Activated T-helper 1 cell treated with anti-CD3 and anti-CD28 coated beads, Interleukin-2, amount 50 U/mL, for 16 hours (primary cell): ENCODE data around the gene DIDO1.
"Not testable (repeated sequence)": the region's sequence is repeated elsewhere in the genome, so short reads cannot be mapped to it uniquely, and the experiment has no call there.

Experiments used
- DNase-seq, 2 donors: peaks; one replicate each; pipeline ENCODE4 v3.0.0-alpha.2; 2020; ENCODE audit warnings: low read depth in 1 of 2, low spot score in 1 of 2

DIDO1 gene

GRCh38 chr20:62856931-62857619, 69.2 kb downstream of the DIDO1 start:
- DNase-seq = no peak

GRCh38 chr20:62855120-62855519, 71.2 kb downstream of the DIDO1 start:
- no peak for DNase-seq

GRCh38 chr20:62854121-62854520, 72.2 kb downstream of the DIDO1 start:
- DNase-seq = no peak

DNA sequence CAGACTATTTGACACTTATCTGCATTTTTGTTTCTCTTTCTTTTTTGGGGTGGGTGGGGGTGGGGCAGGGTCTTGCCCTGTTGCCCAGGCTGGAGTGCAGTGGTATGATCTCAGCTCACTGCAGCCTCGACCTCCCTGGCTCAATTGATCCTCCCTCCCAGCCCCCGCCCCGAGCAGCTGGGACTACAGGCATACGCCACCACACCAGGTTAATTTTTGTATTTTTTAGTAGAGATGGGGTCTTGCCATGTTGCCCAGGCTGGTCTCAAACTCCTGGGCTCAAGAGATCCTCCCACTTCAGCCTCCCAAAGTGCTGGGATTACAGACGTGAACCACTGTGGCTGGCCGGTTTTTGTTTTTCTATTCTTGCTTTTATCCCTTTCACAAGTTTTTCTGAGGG, 73.0 kb downstream of the DIDO1 start:
- not testable (repeated sequence) for DNase-seq

DNA sequence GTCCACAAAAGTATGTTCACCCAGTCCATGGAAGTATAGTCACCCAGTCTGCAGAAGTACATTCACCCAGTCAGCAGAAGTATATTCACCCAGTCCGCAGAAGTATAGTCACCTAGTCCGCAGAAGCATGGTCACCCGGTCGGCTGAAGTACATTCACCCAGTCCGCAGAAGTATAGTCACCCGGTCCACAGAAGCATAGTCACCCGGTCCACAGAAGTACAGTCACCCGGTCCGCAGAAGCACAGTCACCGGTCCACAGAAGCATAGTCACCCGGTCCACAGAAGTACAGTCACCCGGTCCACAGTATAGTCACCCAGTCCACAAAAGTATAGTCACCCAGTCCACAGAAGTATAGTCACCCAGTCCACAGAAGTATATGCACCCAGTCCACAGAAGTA, 73.5 kb downstream of the DIDO1 start:
- DNase-seq = no peak

GRCh38 chr20:62852196-62852595, 74.1 kb downstream of the DIDO1 start:
- no peak for DNase-seq

DNA sequence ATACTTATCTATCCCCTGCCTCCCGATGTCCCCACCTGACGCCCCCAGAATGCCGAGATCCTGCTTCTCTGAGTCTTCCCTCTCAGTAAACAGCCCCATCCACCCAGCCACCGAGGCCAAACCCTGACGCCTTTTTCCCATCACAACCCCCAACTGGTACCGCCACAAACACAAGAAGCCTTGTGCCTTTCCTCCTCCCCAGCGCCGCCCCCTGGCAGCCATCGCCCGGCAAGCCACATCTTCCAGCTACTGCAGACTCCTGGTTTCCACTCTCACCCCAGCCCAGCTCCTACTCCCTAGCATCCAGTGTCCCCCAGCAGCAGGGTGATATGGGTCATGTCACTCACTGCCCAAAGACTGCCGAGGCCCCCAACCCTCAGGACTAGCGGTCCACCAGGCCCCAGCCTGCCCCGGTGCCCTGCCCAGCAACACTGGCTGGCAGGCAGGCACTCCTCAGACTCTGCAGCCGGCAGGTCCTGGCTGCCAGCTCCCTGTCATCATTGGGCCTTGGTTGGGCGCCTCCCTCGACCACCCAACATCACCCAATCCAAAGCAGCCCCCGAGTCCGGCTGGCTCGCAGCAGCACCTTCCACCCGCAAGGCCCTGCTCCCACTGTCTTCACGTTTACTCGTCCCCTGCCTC, 75.9 kb downstream of the DIDO1 start:
- no peak for DNase-seq

- DNase-seq = no peak
Measured at GRCh38 chr20:62849431-62849830, 76.9 kb downstream of the DIDO1 start.

DNA sequence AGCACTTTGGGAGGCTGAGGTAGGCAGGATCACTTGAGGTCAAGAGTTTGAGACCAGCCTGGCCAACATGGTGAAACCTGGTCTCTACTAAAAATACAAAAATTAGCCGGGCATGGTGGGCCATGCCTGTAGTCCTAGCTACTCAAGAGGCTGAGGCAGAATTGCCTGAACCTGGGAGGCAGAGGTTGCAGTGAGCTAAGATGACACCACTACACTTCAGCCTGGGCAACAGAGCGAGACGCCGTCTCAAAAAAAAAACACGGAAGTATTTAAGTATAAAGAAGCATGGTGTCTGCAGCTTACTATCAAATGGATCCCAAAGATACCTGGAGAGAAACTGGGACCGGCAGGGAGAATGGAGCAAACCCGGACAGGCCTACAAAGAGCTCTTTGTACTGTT, 77.4 kb downstream of the DIDO1 start:
- DNase-seq = not testable (repeated sequence)

DNA sequence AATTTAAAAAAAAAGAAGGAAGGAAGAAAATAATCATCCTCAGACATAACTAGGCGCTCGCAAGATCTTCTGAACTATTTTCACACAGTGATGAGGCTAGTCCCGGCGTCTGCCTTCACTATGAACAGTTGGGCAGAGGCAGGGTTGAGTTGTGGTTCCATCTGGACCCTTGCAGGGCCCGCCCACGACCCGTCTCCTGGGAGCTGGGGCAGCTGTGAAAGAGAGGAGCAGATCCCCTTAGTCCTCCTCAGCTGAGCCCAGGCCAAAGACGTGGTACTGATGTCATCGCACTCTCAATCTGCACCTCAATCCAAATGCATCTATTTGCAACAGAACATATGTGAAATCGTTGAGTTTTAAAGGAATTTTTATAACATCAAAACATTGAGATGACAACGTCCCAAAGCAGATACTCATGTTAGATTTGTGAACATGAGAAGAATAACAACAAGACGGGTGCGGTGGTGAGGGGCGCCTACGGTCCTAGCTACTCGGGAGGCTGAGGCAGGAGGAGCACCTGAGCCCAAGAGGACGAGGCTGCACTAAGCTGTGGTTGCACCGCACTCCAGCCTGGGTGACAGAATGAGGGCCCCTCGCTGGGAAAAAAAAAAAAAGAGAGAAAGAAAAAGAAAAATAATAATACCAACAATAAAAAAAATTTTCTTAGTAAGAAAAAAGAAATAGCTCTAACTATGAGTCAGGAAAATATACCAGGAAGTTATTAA, 80.0 kb downstream of the DIDO1 start:
- no peak for DNase-seq

GRCh38 chr20:62845416-62846160, 80.7 kb downstream of the DIDO1 start:
- DNase-seq = no peak

DNA sequence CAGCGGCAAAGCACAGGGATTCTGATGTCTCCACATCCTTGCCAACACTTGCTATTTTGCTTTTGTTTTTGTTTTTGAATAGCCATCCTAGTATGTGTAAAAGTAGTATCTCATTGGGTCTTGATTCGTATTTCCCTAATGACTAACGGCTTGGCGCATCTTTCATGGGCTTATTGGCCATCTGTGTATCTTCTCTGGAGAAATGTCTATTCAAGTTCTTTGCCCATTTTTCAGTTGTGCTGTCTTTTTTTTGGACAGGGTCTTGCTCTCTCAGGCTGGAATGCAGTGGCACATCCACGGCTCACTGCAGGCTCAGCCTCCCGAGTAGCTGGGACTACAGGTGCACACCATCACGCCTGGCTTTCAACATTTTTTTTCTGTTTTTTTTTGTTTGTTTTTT, 82.1 kb downstream of the DIDO1 start:
- DNase-seq = no peak

DNA sequence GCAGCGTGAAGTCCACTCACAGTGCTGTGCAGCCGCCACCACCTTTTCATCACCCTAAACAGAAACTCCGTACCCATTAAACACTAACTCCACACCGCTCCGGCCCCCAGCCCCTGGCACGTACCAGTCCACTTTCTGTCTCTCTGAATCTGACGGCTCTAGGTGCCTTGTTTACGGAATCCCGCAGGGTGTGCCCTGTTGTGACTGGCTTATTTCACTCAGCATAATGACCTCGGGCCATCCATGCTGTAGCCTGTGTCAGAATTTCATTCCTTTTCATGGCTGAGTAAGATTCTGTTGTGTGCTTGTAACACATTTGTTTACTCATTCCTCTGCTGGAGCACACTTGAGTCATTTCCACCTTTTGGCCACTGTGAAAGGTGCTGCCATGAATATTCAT, 82.6 kb downstream of the DIDO1 start:
- DNase-seq = no peak

DNA sequence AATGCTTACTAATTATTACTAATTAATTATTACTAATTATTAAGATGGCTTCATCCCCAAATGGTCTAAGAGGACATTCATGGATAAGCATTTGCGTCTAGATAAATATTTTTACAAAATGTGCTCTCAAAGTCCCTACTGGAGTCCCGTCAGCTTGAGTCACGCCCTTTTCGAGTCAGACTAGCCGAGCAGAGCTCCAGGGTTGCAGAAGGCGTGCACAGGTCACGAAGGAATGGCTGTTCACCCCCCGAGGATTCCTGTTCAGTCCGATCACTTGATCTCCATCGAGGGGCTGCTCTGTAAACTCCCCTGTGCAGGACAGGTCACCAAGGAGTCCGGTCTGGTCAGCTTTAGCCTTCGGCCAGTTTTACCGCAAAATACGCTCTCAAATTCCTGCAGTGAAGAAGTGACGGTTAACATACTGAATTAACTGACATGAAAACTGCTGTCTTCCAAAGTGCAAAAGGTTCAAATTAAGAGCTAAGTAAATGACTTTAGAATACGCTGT, 84.5 kb downstream of the DIDO1 start:
- no peak for DNase-seq

DNA sequence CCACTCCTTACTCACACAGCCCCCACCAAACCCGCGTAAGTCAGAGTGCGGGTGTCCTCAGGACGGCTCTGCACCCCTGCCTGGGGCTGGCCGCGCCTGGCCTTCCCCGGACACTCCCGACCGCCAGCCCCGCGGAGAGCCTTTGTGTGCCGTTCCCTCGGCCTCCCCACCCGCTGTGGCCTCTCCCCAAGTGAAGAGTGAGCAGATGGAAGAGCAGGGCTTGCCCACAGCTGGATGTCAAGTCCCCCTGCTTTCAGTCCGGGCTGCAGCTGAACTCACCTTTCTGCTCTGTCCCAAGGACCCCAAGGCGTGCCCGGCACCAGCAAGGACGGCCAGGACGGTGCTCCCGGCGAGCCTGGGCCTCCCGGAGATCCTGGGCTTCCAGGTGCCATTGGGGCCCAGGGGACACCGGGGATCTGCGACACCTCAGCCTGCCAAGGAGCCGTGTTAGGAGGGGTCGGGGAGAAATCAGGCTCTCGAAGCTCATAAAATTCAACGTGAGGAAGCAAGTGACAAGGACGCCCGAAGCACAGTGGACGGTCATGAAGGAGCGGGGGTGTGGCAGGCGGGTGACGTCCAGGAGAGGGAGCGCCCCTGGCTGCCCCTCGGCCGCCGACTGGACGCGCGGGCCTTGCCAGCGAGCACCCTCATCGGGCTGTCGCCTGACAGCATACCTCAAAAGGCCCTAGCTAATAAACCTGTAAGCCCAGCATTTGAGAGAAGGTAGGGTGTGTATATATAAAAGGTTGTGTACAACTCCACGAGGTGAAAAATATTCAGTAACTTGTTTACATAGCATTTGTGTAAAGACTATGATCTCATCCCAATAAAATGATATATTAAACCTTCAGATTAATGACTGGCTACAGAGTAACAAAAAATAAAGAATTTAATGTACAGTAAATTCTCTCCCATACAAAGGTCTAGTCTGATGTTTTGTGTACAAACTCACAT, 85.8 kb downstream of the DIDO1 start:
- no peak for DNase-seq

DNA sequence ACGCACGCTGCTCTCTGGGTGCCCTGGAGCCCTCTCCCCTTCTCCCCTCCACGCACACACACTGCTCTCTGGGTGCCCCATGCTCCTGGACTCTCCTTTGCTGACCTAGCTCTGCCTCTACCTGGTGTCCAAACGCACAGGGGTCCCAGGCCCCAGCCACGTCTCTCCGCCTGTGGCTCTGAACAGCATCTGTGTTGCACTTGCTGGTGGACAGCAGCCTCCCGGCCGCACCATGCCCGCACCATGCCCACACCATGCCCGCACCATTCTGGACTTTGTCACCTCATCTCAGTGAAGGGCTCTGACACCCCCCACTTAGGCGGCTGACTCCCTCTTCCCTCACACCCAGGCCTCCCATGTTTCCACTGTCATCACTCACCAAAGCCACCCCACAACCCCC, 86.5 kb downstream of the DIDO1 start:
- DNase-seq = no peak

DNA sequence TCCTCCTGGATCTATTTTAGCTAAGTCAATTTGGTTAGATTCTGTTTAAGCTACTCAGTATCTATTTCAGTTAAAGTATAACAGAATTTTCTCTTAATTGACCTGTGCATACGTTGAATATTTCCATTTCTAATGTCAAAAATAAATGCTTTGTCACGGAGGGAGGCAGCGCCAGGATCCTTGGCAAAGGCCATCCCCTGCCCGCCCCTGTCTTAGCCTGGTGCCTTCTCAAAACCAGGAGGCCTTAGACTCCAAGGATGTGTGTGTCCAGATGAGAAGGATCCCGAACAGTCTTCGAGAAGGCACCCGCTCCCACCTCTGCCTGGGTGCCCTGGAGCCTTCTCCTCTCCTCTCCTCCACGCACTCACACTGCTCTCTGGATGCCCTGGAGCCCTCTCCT, 87.0 kb downstream of the DIDO1 start:
- DNase-seq = no peak

DNA sequence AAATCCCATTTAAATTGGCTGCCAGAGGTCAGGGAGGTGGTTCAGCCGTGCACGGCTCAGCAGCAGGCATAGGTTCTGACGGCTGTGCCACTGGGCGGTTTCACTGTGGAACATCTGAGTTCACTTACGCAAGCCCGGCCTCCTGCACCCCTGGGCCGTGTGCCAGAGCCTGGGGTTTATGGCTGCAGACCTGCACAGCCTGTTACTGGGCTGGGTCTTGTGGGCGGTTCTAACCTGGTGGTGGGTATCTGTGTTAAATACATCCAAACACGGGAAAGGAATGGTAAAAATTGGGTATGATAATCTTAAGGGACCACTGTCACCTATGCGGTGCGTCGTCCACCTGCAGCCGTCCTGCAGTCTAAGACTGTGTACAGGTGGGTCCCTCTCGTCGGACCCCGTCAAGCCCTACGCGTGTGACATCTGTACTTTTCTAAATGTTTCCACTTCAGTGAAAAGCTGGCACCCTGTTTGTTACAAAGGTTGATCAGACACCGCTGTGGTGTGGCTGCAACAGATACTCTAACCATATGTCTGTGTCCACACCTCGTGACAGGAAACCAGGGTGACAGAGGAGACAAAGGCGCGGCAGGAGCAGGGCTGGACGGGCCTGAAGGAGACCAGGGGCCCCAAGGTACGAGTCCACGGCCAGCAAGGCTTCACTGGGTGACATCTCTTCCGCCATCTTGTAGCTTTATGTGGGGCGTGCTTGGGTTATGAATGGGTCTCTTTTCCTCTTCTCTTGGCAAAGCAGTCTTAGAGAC, 88.0 kb downstream of the DIDO1 start:
- no peak for DNase-seq

GRCh38 chr20:62837790-62838127, 88.5 kb downstream of the DIDO1 start:
- DNase-seq = no peak

GRCh38 chr20:62836967-62837490, 89.3 kb downstream of the DIDO1 start:
- no peak for DNase-seq
